K562 (cell line): ENCODE measurements around the gene PIP5KL1. TPM values are rescaled to one million over a fixed set of nuclear protein-coding genes. Genes with fewer than 3 reads are reported as not detected.

Source experiments
- C11orf30 ChIP-seq: fragments of 450-650 bp; IDR thresholded peaks from 2 replicates; pipeline ENCODE4 v1.6.1; 2016; ENCODE audit warnings: low read depth, mild to moderate bottlenecking
- CBFA2T3 ChIP-seq: fragments of 450-650 bp; IDR thresholded peaks from 2 replicates; pipeline ENCODE4 v1.6.1; 2017
- CEBPB ChIP-seq: fragments of 450-650 bp; IDR thresholded peaks from 2 replicates; pipeline ENCODE4 v1.6.1; 2016; ENCODE audit warnings: missing genetic modification characterization, missing compliant biosample characterization
- COPS2 ChIP-seq: fragments of 450-650 bp; conservative IDR thresholded peaks from 2 replicates; pipeline ENCODE4 v1.6.1; 2016; ENCODE audit warnings: mild to moderate bottlenecking, moderate library complexity
- CUX1 ChIP-seq: fragments of 200-800 bp; sonication (Bioruptor generic); IDR thresholded peaks from 2 replicates; pipeline ENCODE4 v1.6.1; 2016; ENCODE audit warnings: missing genetic modification characterization, missing compliant biosample characterization
- MTA3 ChIP-seq: fragments of 450-650 bp; formaldehyde crosslinking; IDR thresholded peaks from 2 replicates; pipeline ENCODE4 v1.6.1; 2017; ENCODE audit warnings: mild to moderate bottlenecking, borderline replicate concordance
- SMC3 ChIP-seq: conservative IDR thresholded peaks from 2 replicates; pipeline ENCODE4 v1.6.1; 2011; ENCODE audit warnings: low read depth, low read length, improper control_type of control experiment; ENCODE audit not compliant: insufficient read depth
- TEAD2 ChIP-seq: fragments of 450-650 bp; IDR thresholded peaks from 2 replicates; pipeline ENCODE4 v1.6.1; 2016; ENCODE audit warnings: missing genetic modification characterization, control low read depth, missing compliant biosample characterization
- THAP12 ChIP-seq: fragments of 250-450 bp; sonication (Bioruptor Pico); IDR thresholded peaks from 2 replicates; pipeline ENCODE4 v1.9.0; 2021; ENCODE audit warnings: mild to moderate bottlenecking, inconsistent platforms
- USF1 ChIP-seq: sonication (generic); formaldehyde crosslinking; IDR thresholded peaks from 2 replicates; pipeline ENCODE4 v1.9.0; 2022; ENCODE audit warnings: mild to moderate bottlenecking, missing genetic modification reagents
- VEZF1 ChIP-seq: fragments of 200-800 bp; sonication (Bioruptor generic); IDR thresholded peaks from 2 replicates; pipeline ENCODE4 v1.6.1; 2017; ENCODE audit warnings: missing genetic modification characterization, missing compliant biosample characterization
- YY1 ChIP-seq, 3 experiments: IDR thresholded peaks; 2 replicates each; pipeline ENCODE4 v1.6.1; 2011; ENCODE audit warnings: low read length in 2 of 3, mild to moderate bottlenecking in 2 of 3, moderate library complexity in 2 of 3, borderline replicate concordance in 1 of 3, control low read depth in 1 of 3, low read depth in 1 of 3; ENCODE audit not compliant: insufficient read depth in 3 of 3, insufficient replicate concordance in 2 of 3, control insufficient read depth in 1 of 3, insufficient read length in 1 of 3; ENCODE audit errors: extremely low read depth in 1 of 3
- ZFX ChIP-seq: sonication (generic); formaldehyde crosslinking; IDR thresholded peaks from 2 replicates; pipeline ENCODE4 v1.8.0; 2022; ENCODE audit warnings: mild to moderate bottlenecking, missing genetic modification reagents, moderate library complexity
- ZNF280B ChIP-seq: fragments of 250-450 bp; sonication (Bioruptor Pico); IDR thresholded peaks from 2 replicates; pipeline ENCODE4 v1.5.1; 2021; ENCODE audit warnings: mild to moderate bottlenecking
- polyA plus RNA-seq, 8 experiments: library from polyadenylated mRNA; depleted of rRNA in 4 of 8; stranded (reverse) in 5 of 8; unstranded in 3 of 8; fragments of >200 nt; fragmentation: Nextera tagmentation in 2 of 8; fragmentation: Illumina TruSeq in 1 of 8; extraction: Ambion mirVana in 2 of 8; extraction: Trizol in 1 of 8; gene quantifications; 2 replicates each; pipeline versions ENCODE4 v1.2.1 to v1.2.3, GENCODE V29; 2011 to 2014; ENCODE audit warnings: inconsistent platforms in 1 of 8, missing spikeins in 1 of 8
- total RNA-seq, 7 experiments: library from RNA; depleted of rRNA in 6 of 7; stranded (reverse); fragments of >200 nt in 6 of 7; fragmentation: Illumina TruSeq in 2 of 7; extraction: Trizol in 2 of 7; gene quantifications; 2 replicates each; pipeline versions ENCODE4 v1.2.1 to v1.2.3, GENCODE V29; 2011 to 2021; ENCODE audit warnings: low replicate concordance in 1 of 7
- TF ChIP-seq, protein P1 (sequence below): fragments of 450-650 bp; IDR thresholded peaks from 2 replicates; pipeline ENCODE4 v1.6.1; 2016

Gene PIP5KL1
- total and polyA plus RNA-seq, 9 of the 15 experiments (the other 6 are each of a cell fraction or from before 2014, with no cell fraction given) = 0.18 to 4.8 (median 1.2) TPM

GRCh38 chr9:127943731-127944144 is 13.2 kb upstream of the PIP5KL1 start (continued):
- TF ChIP-seq CUX1 (CRISPR knock-in tag) (no peak), ZNF280B (no peak), CBFA2T3 (no peak), SMC3 (peak; percentile 93), MTA3 (no peak; the same call in 1 of the 2 replicates), TEAD2 (tag) (no peak), CEBPB (no peak), C11orf30 (no peak), USF1 (CRISPR knock-in tag) (no peak), VEZF1 (CRISPR knock-in tag) (peak; percentile 55; the same call in 1 of the 2 replicates), COPS2 (no peak), ZFX (0 out of 2 replicates have a peak, but pooled peaks have one; percentile 12), YY1 (IDR thresholded peaks at IDR 0.05; ENCODE audit: borderline replicate concordance in 1 of 3, control insufficient read depth in 1 of 3, extremely low read depth in 1 of 3, insufficient read depth in 3 of 3, insufficient read length in 1 of 3, insufficient replicate concordance in 2 of 3, low read depth in 1 of 3, low read length in 2 of 3) (peak in 2 of 3 experiments; percentile 55 to 68), THAP12 (no peak)
- TF ChIP-seq, protein P1, sequence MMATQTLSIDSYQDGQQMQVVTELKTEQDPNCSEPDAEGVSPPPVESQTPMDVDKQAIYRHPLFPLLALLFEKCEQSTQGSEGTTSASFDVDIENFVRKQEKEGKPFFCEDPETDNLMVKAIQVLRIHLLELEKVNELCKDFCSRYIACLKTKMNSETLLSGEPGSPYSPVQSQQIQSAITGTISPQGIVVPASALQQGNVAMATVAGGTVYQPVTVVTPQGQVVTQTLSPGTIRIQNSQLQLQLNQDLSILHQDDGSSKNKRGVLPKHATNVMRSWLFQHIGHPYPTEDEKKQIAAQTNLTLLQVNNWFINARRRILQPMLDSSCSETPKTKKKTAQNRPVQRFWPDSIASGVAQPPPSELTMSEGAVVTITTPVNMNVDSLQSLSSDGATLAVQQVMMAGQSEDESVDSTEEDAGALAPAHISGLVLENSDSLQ = no peak
